BJ (cell line): Measurements from ENCODE around the gene ZNF770. TPM values are rescaled to one million over a fixed set of nuclear protein-coding genes. Genes with fewer than 3 reads are reported as not detected.

Experiments used
- CTCF ChIA-PET: fragments of 350-600 bp; formaldehyde crosslinking; extraction: SDS; loops from one replicate; lab custom pipeline; 2021; ENCODE audit warnings: antibody characterized with exemption, inconsistent platforms; lab: Yijun Ruan, JAX
- POLR2A ChIA-PET: fragments of 300-600 bp; sonication (Branson Sonifier 250); formaldehyde crosslinking; extraction: SDS; loops from one replicate; lab custom pipeline; 2021; ENCODE audit warnings: antibody characterized with exemption; lab: Charles Lee
- DNase-seq: peaks from one replicate; pipeline ENCODE4 v3.0.0-alpha.2; 2011; ENCODE audit warnings: low read depth
- H3K27me3 ChIP-seq: 2 replicates; pipeline ENCODE4 v1.6.0; 2011; ENCODE audit warnings: low read length; ENCODE audit not compliant: control insufficient read depth, insufficient read depth
- H3K36me3 ChIP-seq: 2 replicates; pipeline ENCODE4 v1.5.1; 2011; ENCODE audit warnings: low read length; ENCODE audit not compliant: control insufficient read depth, insufficient read depth
- H3K4me3 ChIP-seq: 2 replicates; pipeline ENCODE4 v1.5.1; 2011; ENCODE audit warnings: low read depth, mild to moderate bottlenecking, control low read depth, low read length
- CTCF ChIP-seq: IDR thresholded peaks from 2 replicates; pipeline ENCODE4 v1.5.1; 2011; ENCODE audit warnings: low read depth, mild to moderate bottlenecking, control low read depth, inconsistent platforms, low read length, moderate library complexity; ENCODE audit not compliant: insufficient read depth
- polyA plus RNA-seq: library from polyadenylated mRNA; depleted of rRNA; stranded (reverse); fragments of >200 nt; gene quantifications from 2 replicates; pipeline ENCODE4 v1.2.3, GENCODE V29; 2011

The ZNF770 gene
- polyA plus RNA-seq, 1 experiment = 8.6 TPM

GRCh38 chr15:34969340-34970097, 18.6 kb downstream of the ZNF770 start, which contains the start of gene AQR:
TSS of gene AQR (minus strand) at chr15:34969742. CDS start at chr15:34969613, 129 bp downstream.
- CTCF ChIA-PET = interaction anchor here (0.6 to 2.3 kb wide), 13 partner anchors 10 to 476 kb away, joined by 3 to 20 read pairs (median 4); partner anchors contain the start of gene ZNF770

GRCh38 chr15:34964277-34964676, 23.8 kb downstream of the ZNF770 start:
- no peak for DNase-seq
- Histone ChIP-seq H3K36me3 (peaks cover 3% of the 10 kb centered on the region; the same call in 1 of the 2 replicates), H3K4me3 (no peak overlapping the region), H3K27me3 (no peaks in the 10 kb centered on the region)
- TF ChIP-seq CTCF = no peak
- CTCF ChIA-PET = interaction anchor here (0.8 to 1.0 kb wide), 2 partner anchors 10 to 23 kb away, joined by 3 read pairs; no protein-coding TSS in a partner anchor
- POLR2A ChIA-PET = no interaction called here

More at GRCh38 chr15:34969340-34970097, 18.6 kb downstream of the ZNF770 start, which contains the start of gene AQR:
- H3K36me3 ChIP-seq = no peaks in the 10 kb centered on the region
- peak; percentile 82 for DNase-seq
- POLR2A ChIA-PET = interaction anchor here (0.6 to 1.5 kb wide), 4 partner anchors 19 to 1483 kb away, joined by 3 to 12 read pairs (median 4); partner anchors contain the start of gene ZNF770
- H3K27me3 ChIP-seq = no peaks in the 10 kb centered on the region
- peak; percentile 86 for TF ChIP-seq CTCF
- H3K4me3 ChIP-seq = peak within 1 kb of the TSS; percentile 73

- Histone ChIP-seq H3K4me3 (no peak overlapping the region), H3K27me3 (no peaks in the 10 kb centered on the region), H3K36me3 (no peaks in the 10 kb centered on the region)
- ChIA-PET CTCF (interaction anchor here (0.6 to 1.1 kb wide), 4 partner anchors 11 to 1231 kb away, joined by 3 to 4 read pairs (median 3); partner anchors contain the start of gene AQR), POLR2A (no interaction called here)
- no peak for DNase-seq
- TF ChIP-seq CTCF = no peak
Observed at GRCh38 chr15:34953851-34954250, 34.2 kb downstream of the ZNF770 start.

GRCh38 chr15:34952481-34952880, 35.6 kb downstream of the ZNF770 start:
- Histone ChIP-seq H3K36me3 (no peaks in the 10 kb centered on the region), H3K4me3 (no peak overlapping the region), H3K27me3 (no peaks in the 10 kb centered on the region)
- ChIA-PET POLR2A (no interaction called here), CTCF (interaction anchor here (1.0 to 1.4 kb wide), 2 partner anchors 17 to 365 kb away, joined by 6 to 7 read pairs; partner anchors contain the start of gene AQR)
- DNase-seq = no peak
- TF ChIP-seq CTCF = no peak

GRCh38 chr15:34951993-34952392, 36.1 kb downstream of the ZNF770 start:
- Histone ChIP-seq H3K4me3 (no peak overlapping the region), H3K36me3 (no peaks in the 10 kb centered on the region), H3K27me3 (no peaks in the 10 kb centered on the region)
- ChIA-PET POLR2A (no interaction called here), CTCF (interaction anchor here (1.0 to 1.4 kb wide), 2 partner anchors 18 to 365 kb away, joined by 6 to 7 read pairs; partner anchors contain the start of gene AQR)
- no peak for TF ChIP-seq CTCF
- DNase-seq = no peak
